HG03175 (cell line): Measurements from ENCODE around the gene C1QTNF5.

Experiments
- ATAC-seq: cut with Tn5 transposase; IDR thresholded peaks from one replicate; pipeline ENCODE4 v1.9.1; 2021; ENCODE audit warnings: mild to moderate bottlenecking, moderate library complexity; ENCODE audit not compliant: unreplicated experiment

The C1QTNF5 gene

DNA sequence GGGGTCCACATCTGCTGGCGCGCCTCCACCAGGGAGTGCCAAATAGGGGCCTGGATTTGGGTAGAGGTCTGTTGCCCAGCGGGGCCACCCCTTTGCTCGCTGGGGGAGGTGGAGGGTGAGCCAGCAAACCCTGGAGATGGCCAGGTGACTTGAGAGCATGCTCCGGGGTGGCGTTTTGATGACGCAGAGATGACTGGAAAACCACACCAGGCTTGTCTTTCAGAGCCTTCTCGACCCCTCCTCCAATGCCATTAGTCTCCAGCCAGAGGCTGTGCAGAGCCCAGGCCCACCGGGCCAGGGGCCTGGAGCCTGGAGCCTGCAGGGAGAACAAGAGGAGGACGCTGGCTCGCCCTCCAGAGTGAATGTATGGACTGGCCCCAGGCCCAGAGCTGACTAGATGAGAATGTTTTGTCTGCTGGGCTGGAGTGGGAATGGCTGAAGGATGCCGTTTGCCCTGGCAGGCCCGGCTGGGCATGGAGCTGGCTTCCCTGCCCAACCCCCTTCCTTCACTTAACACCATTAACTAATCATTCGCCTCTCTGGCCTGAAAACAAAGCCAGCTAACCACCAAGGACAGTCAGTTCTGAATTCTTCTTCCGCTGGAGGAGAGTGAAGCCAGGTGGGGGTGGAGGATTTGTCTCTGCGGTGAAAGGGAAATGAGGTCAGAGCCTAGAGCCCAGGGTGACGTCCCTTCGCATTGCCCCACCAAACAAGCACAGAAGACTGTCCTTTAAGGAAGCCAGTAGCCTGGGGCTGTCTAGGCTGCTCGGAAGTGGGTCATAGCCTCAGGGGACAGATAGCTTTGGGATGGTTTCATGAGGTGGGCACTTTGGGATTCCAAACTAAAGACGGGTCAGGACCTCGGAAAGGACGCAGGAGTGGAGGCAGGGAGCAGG, 22.2 kb downstream of the C1QTNF5 start:
- ATAC-seq = no peak

DNA sequence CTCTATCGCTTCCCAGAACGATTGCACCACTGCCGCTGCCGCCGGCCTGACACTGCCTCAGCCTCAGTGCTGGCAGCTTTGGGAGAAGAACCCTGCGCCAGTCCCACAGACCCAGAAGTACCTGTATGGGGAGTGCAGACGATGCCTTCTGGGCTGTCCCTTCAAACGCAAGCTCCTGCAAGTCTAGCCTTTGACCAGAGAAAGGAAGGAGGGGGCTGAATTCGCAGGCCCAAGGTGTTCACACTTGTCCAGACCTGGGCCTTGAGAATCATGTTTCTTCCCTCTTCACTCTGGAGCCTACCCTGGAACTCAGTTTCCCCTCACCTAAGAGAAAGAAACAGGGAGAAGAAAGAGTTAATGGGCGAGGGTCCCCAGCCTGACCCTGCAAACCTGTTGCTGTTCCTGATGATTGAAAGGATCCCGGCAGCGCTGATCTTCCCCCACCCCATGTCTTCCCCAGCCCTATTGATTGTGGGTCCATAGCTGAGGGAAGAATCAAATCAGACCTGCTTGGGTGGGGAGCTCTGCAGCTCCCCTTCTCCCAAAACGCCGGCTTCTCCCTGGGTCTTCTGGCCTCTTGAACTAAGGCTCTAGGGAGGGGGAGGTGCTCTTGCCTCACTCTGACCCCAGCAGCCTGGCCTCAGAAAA, 23.0 kb downstream of the C1QTNF5 start:
- ATAC-seq = no peak

DNA sequence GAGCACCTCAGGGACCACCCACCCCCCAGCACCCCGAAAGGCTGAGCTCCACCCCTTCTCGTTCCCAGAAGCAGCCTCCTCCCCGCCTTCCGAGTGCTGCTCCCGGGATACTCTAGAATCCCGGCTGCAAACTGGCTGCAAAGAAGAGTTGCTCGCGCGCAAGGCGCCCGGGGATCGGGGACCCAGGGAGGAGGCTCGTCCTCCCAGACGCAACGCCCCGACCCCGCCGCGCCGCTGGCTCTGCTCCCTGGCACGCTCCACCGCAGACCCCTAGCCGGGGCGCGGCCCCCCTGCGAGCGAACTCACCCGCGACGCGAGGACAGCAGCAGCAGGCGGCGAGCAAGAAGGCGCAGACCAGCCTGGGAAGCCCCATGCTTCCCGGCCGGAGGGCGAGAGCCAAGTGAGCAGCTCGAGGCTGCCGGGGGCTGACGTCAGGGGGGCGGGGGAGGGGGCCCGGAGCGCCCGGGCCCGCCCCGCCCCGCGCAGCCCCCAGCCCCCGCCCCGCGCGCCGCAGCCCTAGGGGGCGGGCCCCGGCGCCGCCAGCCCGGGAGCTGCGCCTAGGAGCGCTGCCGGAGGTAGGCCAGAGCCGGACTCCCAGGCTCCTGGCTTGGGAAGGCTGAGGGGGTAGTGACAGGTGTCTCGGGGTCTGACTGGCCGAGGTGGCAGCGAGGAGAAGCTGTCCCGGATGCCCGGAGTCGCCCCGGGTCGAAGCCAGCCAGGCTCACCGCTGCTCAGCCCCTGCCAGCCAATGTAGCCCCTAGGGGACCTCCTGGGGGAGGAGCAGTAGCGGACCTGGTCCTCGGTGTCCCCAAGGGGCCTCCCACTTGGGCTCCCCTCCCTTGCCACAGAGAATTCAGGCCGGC, 23.7 kb downstream of the C1QTNF5 start, which contains the start of gene MCAM:
Gene MCAM (minus strand): TSS at position 402 of the 863 bp plus-strand sequence. CDS start 29 bp downstream, at position 373.
- no peak for ATAC-seq

DNA sequence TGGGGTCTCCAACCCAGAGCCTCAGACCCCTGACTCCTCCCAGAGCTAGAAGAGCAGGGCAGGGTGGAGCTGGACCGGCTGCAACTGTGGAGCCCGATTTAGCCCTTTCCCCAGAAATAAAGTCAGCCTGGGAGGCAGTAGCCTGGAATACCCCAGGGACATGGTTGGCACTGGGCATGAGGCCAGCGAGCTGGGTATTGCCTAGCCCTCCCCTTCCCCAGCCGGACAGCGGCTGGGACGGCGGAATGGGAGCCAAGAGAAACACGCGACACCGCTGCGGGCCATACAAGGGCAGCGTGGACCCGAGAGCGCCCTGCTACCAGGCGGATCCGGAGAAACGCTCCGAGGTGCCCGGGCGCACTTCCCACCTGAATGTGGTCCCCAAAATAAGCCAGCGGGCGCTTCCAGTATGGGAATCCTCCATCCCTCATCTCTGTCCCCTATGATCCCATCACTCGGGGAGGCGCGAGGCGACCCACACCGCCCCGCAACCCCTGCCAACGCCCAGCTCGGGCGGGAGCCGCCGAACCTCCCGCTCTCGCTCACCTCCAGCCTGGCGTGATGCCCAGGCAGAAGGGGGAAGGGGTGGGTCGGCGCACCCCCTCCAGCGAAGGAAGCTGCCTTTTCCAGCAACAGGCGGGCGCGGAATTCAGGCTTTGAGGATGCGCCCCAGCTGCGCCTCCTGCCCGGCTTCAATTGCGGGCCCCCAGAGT, 24.5 kb downstream of the C1QTNF5 start:
- ATAC-seq = no peak

DNA sequence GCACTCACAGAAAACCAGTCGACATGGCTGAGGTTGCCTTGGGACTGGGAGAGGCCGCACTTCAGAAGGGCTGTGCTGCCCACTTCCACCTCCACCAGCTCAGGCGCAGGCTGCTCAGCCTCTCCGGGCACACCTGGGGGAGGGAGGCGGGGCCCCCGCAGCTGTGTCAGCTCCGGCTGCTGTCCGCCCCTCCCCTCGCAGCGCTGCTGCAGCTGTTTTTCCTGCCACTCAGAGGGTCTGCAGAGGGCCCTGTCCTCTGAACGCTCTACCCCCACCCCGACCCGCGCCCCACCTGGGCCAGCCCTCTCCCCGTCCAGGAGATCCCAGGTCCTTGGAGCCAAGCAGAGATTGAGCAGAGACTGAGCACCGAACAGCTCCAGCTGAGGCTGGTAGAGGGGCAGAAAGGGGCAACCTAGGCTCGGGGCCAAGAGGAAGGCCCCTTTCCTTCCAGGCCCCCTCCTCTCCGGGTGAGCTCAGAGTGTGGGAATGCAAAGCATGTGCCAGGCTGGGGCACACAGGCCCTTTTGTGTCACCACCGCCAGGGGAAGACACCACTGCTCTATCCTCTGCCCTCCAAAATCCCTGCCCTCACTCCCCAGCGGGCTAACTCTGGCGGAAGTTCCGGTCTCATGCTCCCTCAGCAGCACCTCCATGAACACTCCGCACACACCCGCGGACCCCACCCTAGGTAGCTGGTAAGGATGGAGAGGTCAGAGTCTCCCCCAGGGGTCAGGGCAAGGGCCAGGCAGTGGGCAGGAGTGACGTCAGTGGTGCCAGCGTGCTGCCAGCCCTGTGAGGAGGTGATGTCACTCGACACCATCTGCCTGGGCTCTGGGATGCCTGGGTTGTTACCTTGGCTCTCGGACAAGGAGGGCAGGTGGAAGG, 25.3 kb downstream of the C1QTNF5 start:
- ATAC-seq = no peak

DNA sequence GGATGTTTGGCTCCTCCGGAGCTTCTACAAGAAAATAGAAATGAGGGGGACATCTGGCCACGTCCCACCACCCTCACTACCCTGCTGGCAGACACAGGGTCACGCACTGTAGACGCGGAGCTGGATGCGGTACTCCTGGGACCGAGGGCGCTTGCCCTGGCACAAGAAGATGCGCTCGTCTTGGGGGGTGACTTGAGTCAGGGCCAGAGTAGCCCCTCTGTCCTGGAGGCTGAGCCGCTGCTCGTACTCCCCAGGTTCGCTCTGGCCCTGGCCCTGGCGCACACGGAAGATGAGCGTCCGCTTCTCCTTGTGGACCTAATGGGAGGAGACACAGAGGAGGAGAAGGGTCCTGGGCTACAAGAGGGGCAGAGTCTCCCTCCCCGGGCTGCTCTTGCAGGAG, 26.0 kb downstream of the C1QTNF5 start:
- ATAC-seq = no peak

DNA sequence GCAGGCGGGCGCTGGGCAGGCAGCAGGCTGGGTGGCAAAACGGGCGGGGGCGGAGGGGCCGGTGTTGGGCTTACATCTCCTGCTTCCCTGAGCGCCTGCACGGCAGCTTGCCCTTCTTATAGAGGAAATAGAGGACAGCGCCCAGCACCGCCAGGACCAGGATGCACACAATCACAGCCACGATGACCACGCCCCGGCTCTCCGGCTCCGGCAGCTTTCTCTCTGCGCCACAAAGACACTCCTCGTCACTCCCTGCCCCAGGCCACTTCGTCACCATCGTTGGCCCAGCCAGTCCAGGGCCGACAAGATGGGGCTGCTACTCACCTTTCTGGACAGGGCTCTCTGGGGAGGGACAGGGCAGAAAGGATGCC, 30.0 kb downstream of the C1QTNF5 start:
- ATAC-seq = no peak

DNA sequence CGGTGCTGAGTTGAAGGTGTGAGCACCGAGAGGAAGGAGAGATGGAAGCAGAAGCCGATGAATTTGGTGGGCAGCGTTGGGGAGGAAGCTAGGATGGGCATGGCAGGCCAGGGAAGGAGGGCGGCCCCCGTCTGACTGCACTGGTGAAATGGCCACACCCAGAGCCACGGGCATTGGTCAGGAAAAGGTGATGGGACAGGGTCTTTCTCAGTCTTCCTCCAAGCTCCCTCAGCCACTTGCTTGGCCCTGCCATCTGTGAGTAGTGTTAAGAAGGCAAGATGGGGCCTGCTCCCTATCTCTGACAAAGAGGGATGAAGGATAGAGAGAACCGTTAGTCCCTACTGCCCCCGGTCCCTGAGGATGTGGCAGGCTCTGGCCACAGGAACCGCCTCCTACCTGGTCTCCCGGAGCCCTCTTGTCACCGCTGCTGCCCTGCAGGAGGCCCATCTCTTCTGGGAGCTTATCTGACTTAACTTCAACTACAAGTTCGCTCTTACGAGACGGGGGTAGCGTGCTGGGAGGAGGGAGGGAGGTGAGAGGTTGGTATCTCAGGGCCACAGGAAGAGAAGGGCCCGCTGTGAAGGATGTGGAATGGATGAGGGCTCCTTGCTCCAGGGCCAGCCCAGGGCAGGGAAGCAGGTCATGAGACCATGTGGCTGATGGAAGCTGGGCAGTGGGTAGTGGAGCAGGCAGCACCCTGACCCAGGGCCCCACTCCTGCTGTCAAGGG, 30.6 kb downstream of the C1QTNF5 start:
- no peak for ATAC-seq

DNA sequence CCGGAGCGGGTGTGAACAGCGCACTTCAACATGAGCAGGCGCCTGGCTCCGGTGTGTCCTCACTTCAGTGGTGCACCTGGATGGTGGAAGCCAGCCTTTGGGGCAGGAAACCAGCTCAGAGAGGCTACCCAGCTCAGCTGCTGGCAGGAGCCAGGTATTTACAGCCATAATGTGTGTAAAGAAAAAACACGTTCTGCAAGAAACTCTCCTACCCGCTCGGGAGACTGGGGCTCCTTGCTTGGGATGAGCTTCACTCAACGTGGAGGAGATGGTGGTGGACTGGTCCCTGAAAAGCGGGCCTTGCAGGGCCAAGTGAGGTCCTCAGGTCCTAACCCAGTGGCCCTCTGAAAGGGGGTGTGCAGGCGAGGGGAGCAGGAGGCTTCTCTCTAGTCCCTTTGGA, 31.3 kb downstream of the C1QTNF5 start:
- ATAC-seq = no peak

DNA sequence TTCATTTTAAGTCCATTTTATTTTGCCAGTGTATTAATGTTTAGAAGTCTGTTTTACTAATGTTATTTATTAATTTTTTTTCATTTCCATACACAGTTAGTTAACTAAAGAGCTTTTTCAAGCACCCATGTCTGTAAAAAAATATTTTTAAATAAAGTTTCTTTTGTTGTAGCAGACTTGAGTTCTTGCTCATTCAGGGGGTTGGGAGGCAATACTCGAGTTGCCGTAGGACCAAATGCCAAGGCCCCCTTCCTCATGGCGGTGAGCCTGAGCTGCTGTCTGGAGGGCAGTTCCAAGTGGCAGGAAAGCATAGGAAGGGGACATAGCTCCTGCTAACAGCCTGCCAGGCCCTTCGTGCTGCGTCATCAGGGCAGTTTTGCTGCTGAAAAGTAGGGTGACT, 32.7 kb downstream of the C1QTNF5 start:
- no peak for ATAC-seq

DNA sequence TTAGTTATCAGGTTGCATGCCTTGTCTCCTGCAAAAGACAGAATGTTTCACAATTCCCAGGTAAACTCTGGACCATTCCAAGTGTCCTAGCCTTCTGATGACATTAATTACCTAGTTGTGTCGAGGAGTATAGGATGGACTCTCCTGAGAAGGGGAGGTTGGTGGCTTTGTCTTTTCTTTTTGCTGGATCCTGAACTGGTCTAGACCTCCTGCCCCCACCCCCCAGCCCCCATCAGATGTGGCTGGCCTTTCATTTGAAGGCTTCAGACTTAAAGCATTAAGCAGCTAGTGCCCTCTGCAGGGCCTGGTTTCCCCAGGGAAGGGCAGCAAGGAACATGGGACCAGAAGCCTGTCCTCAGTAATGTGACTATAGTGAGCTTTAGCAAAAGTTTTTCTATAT, 33.5 kb downstream of the C1QTNF5 start:
- no peak for ATAC-seq

DNA sequence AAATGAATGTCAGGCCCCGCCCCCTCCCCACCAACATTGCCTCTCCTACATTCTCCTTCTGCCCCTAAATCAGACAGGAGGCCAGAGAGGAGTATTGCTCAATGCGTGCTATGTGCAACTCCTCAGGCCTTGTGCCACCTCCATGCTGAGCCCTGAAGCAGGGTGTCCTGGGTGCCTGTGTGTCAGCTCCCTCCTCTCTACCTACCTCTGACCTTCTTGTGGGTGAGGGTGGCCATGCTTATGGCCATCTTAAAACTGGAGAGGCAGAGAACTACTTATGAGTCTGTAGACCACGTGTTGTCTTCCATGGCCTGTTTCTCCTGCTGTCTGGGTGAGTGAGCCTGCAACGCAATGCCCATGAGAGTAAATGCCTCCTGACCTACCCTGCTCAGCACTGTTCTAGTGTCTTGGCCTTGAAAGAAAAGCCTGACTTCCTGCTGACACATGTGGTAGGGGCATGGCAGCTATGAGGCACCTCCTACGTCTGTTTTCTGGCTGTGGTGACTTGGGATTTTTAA, 34.3 kb downstream of the C1QTNF5 start:
- no peak for ATAC-seq

DNA sequence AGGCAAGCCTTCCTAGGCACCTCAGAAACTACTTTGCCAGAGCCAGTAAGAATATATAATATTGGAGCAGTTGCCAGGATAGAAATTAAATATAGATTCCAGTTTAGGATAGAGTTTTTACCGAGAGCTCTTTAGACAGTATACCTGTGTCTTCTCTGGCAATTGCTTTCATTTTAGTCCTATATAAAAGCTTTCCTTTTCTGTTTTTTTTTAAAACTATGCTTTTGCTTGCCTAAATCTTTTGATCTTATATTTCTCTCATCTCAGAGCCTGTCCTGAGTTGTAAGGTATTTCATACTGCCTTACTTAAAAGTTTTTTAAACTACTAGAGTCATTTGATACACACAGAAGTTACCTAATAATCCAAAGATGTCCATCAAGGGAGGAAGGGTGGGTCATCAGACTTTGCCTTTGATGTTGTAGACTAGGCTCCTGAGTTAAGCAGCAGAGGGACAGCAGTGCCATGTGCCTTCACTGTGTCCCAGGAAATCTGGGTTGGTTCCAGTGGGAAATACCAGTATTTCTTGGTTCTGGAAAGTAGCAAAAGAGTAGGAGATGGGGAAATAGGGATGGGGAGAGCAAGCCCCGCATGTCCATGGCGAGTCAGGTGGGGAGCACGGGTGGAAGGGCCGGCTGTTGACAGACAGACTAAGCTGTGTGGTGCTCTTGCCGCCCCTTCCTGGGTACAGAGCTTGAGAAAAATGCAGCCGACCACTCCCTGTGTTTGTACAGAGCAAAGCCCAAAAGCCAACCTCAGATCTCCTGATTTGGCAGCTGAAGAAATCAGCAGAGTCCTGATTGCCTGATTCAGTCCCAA, 34.9 kb downstream of the C1QTNF5 start:
- no peak for ATAC-seq

DNA sequence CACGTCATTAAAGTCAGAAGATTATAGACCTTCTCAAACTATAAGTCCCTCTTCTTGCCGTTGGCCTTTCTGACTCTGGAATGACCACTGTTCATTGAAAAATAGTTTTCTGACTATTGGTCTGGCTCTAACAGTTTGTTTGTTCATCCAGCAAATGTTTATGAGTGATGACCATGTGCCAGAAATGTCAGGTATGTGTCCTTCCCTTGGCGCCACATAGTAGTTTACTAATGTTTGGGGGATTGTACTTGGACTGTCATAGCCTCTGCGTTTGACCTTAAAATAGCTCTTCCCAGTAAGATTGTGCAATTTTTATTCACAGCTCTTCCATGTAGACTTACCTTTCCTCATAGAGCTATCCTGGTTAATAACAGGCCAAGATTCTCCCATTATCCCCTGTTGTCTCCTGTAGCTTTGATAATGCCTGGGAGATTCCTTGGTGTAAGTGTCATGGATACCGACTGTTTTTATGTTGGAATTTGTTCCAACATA, 37.4 kb downstream of the C1QTNF5 start:
- ATAC-seq = no peak

DNA sequence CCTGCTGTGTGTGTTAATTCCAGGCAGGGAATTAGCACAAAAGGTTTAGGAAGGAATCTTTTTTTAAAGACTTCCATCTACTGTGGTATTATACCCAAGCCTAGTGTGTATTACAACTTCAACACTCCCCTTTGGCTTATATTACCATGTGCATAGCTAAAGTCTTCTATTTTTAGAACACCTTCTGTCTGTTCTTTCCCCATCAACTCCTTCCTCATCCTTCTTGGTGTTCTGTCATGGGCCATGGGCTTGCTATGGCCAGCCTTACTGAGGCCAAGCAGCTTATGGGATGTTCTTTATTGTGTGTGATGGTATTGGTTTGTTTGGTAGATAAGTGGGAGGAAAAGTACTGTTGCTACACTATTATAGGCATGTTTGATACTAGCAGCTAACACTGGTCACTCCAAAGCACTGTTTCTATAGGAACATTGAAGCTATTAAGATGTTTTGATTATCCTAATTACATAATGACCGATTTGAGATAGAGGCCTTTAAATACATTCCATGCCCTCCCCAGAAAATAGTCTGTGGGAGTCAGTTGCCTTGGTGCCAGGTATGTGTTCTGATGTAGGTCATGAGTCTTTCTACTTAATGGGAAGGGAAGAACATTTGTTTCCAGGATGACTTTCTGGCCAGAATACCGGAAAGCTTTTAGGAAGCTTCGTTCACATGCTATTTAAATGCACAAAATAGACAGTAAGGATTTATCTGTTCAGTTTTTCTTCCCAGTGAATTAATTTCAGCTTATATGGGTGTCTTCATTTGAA, 40.3 kb downstream of the C1QTNF5 start:
- ATAC-seq = no peak

DNA sequence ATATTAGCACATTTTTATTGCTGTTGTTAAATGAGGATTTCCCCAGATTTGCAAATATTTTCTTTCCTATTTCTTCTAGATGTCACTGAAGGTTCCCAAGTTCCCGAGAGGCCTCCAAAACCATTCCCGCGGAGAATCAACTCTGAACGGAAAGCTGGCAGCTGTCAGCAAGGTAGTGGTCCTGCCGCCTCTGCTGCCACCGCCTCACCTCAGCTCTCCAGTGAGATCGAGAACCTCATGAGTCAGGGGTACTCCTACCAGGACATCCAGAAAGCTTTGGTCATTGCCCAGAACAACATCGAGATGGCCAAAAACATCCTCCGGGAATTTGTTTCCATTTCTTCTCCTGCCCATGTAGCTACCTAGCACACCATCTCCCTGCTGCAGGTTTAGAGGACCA, 41.3 kb downstream of the C1QTNF5 start:
- ATAC-seq = no peak

DNA sequence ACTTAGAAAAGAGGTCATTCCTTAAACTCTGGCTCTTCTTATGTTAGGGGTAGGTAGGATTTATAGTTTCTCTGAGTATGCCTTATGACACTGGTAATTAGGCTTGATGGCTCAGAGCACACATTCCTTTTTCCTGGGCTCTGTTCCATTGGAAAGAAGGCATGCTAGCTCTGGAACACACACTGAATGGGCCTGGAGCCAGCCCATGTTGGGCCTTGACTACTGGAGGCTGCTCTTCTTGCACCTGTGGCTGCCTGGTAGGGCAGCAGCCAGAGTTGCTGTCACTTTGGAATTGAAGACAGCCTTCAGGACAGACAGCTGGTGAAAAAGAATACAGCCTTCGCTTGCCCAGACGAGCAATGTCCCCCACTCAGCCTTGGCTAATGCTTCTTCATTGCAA, 42.0 kb downstream of the C1QTNF5 start:
- ATAC-seq = no peak
